Activated CD4-positive, alpha-beta T cell treated with anti-CD3 and anti-CD28 coated beads, Interleukin-2, amount 10 ng/mL, durations not matched to agents 24 days and 14 days (primary cell): ENCODE measurements around the gene GDF9. TPM values are rescaled to one million over a fixed set of nuclear protein-coding genes. Genes with fewer than 3 reads are reported as not detected.
"Not testable (repeated sequence)": the region's sequence is repeated elsewhere in the genome, so short reads cannot be mapped to it uniquely, and the experiment has no call there.

Source experiments
- DNase-seq: peaks from one replicate; pipeline ENCODE4 v3.0.0; 2022
- H3K27ac Mint-ChIP-seq: one replicate; pipeline ENCODE4 v1.8.0; 2022; ENCODE audit warnings: mild to moderate bottlenecking, mixed read lengths
- H3K27me3 Mint-ChIP-seq: one replicate; pipeline ENCODE4 v1.8.0; 2022; ENCODE audit warnings: mixed read lengths
- H3K36me3 Mint-ChIP-seq: one replicate; pipeline ENCODE4 v1.8.0; 2022; ENCODE audit warnings: low read depth, mild to moderate bottlenecking, mixed read lengths
- H3K4me1 Mint-ChIP-seq: one replicate; pipeline ENCODE4 v1.8.0; 2021; ENCODE audit warnings: mixed read lengths
- H3K4me3 Mint-ChIP-seq: one replicate; pipeline ENCODE4 v1.8.0; 2022; ENCODE audit warnings: mild to moderate bottlenecking, moderate library complexity, mixed read lengths
- H3K9me3 Mint-ChIP-seq: one replicate; pipeline ENCODE4 v1.8.0; 2021; ENCODE audit warnings: mixed read lengths
- intact Hi-C: fragments of 100-400 bp; cut with micrococcal nuclease; formaldehyde crosslinking; loops from one replicate; pipeline ENCODE4 v1.15.1; 2023
- total RNA-seq: library from RNA; stranded (reverse); gene quantifications from 2 replicates; pipeline ENCODE4 v1.2.3, GENCODE V29; 2022

The GDF9 gene
- total RNA-seq, 1 donor from 2014 or later = 0.30 TPM

DNA sequence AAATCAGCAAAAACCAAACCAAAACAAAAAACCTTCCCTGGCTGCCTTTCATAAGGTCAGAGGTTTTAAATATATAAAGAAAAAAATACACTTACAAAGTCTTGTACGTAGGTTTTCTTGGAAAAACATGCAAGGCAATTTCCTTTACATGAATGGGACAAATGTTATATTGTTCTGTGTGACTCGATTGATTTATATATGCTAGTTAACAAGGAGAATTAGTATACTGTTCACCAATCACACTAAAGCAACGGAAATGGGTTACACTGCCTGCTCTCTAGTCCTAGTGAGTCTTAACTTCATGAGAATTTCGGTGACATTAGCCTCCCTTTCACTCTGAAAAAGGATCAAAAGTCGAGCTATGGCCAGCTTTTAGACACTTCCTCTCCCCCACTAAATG is 5.5 kb downstream of the GDF9 start:
- Mint-ChIP-seq H3K27me3 (peaks cover 16% of the 10 kb centered on the region), H3K27ac (no peak overlapping the region), H3K9me3 (peaks cover 3% of the 10 kb centered on the region), H3K4me1 (peaks cover 8% of the 10 kb centered on the region), H3K36me3 (no peaks in the 10 kb centered on the region), H3K4me3 (no peak overlapping the region)
- DNase-seq = no peak
- intact Hi-C loops = no loop called here

DNA sequence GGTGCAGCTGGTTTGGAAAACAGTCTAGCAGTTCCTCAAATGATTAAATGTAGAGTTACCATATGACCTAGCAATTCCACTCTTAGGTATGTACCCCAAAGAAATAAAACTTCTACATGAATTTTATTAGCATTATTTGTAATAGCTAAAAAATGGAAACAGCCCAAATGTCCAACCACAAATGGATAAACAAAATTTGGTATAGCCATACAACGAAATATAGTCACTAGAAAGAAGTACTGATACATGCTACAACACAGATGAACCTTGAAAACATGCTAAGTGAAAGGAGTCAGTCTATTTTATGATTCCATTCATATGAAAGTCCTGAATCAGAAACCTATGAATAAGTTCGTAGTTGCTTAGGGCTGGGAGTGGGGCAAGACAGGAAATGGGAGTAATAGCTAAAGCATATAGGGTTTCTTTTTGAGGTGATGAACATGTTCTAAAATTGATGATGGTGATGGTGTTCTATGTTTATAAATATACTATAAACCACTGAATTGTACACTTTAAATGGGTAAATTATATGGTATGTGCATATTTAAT is 6.3 kb downstream of the GDF9 start:
- no peak for DNase-seq
- intact Hi-C loops = no loop called here
- Mint-ChIP-seq H3K9me3 (peaks cover 3% of the 10 kb centered on the region), H3K36me3 (no peaks in the 10 kb centered on the region), H3K27me3 (peaks cover 16% of the 10 kb centered on the region), H3K4me3 (no peak overlapping the region), H3K27ac (no peak overlapping the region), H3K4me1 (peaks cover 2% of the 10 kb centered on the region)

DNA sequence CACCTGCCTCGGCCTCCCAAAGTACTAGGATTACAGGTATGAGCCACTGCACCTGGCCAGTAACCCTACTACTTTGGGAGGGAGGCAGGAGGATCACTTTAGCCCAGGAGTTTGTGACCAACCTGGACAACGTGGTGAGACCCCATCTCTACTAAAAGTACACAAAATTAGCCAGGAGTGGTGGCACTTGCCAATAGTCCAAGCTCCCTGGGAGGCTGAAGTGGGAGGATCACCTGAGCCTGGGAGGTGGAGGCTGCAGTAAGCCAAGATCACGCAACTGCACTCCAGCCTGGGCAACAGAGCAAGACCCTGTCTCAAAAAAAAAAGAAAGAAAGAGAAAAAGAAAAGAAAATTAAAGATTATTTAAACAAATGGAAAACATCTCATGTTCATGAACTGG is 10.3 kb downstream of the GDF9 start:
- peaks cover 9% of the 10 kb centered on the region for H3K27me3 Mint-ChIP-seq
- no peaks in the 10 kb centered on the region for H3K36me3 Mint-ChIP-seq
- H3K9me3 Mint-ChIP-seq = peaks cover 3% of the 10 kb centered on the region
- no peak overlapping the region for H3K27ac Mint-ChIP-seq
- no peak overlapping the region for H3K4me3 Mint-ChIP-seq
- intact Hi-C loops = no loop called here
- no peak for DNase-seq
- H3K4me1 Mint-ChIP-seq = peaks cover 4% of the 10 kb centered on the region

DNA sequence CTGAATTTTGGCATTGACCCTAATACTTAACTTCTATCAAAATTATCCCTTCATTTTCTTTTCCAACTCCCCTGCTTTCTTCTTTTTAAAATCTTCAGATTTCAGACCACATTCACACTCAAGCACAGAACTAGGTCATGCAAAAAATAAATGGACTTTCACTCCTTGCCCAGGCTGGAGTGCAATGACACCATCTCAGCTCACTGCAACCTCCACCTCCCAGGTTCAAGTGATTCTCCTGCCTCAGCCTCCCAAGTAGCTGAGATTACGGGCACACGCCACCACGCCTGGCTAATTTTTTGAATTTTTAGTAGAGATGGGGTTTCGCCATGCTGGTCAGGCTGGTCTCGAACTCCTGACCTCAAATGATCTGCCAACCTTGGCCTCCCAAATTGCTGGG is 11.3 kb downstream of the GDF9 start:
- H3K27me3 Mint-ChIP-seq, H3K27ac Mint-ChIP-seq, H3K4me1 Mint-ChIP-seq, H3K36me3 Mint-ChIP-seq, H3K9me3 Mint-ChIP-seq, H3K4me3 Mint-ChIP-seq, DNase-seq, intact Hi-C loops: not testable (repeated sequence)

- intact Hi-C loops = no loop called here
- peaks cover 5% of the 10 kb centered on the region for H3K27me3 Mint-ChIP-seq
- DNase-seq = no peak
- H3K4me1 Mint-ChIP-seq = peaks cover 2% of the 10 kb centered on the region
- H3K4me3 Mint-ChIP-seq = no peak overlapping the region
- H3K36me3 Mint-ChIP-seq = no peaks in the 10 kb centered on the region
- peaks cover 3% of the 10 kb centered on the region for H3K9me3 Mint-ChIP-seq
- H3K27ac Mint-ChIP-seq = no peak overlapping the region
Observed at GRCh38 chr5:132854301-132854700, 12.0 kb downstream of the GDF9 start.

GRCh38 chr5:132853790-132854189 is 12.5 kb downstream of the GDF9 start:
- no peak overlapping the region for H3K27ac Mint-ChIP-seq
- no peak for DNase-seq
- peaks cover 3% of the 10 kb centered on the region for H3K9me3 Mint-ChIP-seq
- intact Hi-C loops = no loop called here
- no peak overlapping the region for H3K4me3 Mint-ChIP-seq
- H3K27me3 Mint-ChIP-seq = peaks cover 5% of the 10 kb centered on the region
- no peaks in the 10 kb centered on the region for H3K36me3 Mint-ChIP-seq
- H3K4me1 Mint-ChIP-seq = peaks cover 2% of the 10 kb centered on the region

DNA sequence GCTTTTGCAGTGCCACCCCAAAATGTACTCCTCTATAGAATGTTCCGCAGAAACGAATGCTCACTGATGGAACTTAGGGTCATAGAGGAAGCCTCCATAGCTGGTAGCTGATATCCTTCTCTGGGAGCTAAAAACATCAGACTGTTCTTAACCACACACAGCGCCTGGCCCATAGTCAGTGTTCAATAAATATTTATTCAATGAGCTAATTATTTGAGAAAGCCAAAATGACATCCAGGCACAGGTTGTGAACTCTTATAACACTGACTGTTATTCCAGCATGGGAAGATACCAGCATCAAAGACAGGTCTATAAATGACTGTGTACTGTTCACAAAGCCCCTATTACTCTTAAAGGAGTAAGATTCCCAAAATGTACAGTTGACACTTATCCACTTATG is 12.9 kb downstream of the GDF9 start:
- Mint-ChIP-seq H3K36me3 (no peaks in the 10 kb centered on the region), H3K4me1 (peaks cover 2% of the 10 kb centered on the region), H3K9me3 (peaks cover 3% of the 10 kb centered on the region), H3K4me3 (no peak overlapping the region), H3K27ac (no peak overlapping the region), H3K27me3 (peaks cover 4% of the 10 kb centered on the region)
- intact Hi-C loops = no loop called here
- DNase-seq = no peak

DNA sequence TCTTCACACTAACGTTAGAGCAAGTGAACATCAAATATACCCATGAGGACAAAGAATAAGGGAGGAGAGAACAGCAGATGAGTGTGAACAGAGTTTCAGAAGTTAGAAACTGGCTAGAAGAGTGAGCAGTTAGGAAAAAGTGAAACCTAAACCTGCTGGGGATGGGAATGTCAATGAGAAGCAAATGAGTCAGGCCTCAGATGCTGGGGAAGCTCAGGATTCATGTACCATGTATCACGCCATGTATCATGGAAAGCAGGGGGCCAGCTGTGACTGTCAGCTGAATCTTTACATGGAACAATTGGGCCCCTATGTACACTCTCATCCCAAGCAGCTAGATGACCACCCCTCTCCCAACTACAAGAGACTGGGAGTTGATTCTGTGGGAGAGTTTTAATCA is 16.2 kb downstream of the GDF9 start:
- H3K4me1 Mint-ChIP-seq = peaks cover 2% of the 10 kb centered on the region
- H3K9me3 Mint-ChIP-seq = no peaks in the 10 kb centered on the region
- intact Hi-C loops = no loop called here
- no peak for DNase-seq
- no peaks in the 10 kb centered on the region for H3K36me3 Mint-ChIP-seq
- H3K4me3 Mint-ChIP-seq = no peak overlapping the region
- H3K27me3 Mint-ChIP-seq = peaks cover 5% of the 10 kb centered on the region
- no peak overlapping the region for H3K27ac Mint-ChIP-seq

- Mint-ChIP-seq H3K4me3 (no peak overlapping the region), H3K4me1 (peaks cover 2% of the 10 kb centered on the region)
Observed at GRCh38 chr5:132849347-132849746, 16.9 kb downstream of the GDF9 start.

DNA sequence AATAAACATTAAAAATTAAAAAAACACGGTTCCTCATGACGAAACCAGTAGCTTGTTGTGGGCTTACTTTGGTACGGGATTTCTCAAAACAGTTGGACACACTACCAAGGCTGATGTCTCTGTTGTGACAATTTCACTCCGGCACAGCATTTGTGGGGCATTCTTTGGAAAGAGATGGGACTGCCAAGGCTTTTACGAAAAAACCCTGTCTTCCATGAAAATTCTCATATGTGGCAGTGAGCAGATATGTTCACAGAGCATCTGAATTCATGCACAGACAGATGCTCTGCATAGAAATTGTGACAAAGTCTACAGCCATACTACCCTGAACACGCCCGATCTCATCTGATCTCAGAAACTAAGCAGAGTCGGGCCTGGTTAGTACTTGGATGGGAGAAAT is 18.0 kb downstream of the GDF9 start:
- no peak overlapping the region for H3K4me3 Mint-ChIP-seq
- H3K27ac Mint-ChIP-seq = no peak overlapping the region

More at GRCh38 chr5:132849347-132849746, 16.9 kb downstream of the GDF9 start:
- no peak overlapping the region for H3K27ac Mint-ChIP-seq
- intact Hi-C loops = no loop called here
- H3K27me3 Mint-ChIP-seq = peaks cover 3% of the 10 kb centered on the region
- H3K9me3 Mint-ChIP-seq = no peaks in the 10 kb centered on the region
- H3K36me3 Mint-ChIP-seq = no peaks in the 10 kb centered on the region
- no peak for DNase-seq

GRCh38 chr5:132841305-132841704 is 25.0 kb downstream of the GDF9 start:
- intact Hi-C loops = no loop called here

More for the DNA sequence above, 18.0 kb downstream of the GDF9 start:
- DNase-seq = no peak
- Mint-ChIP-seq H3K9me3 (no peaks in the 10 kb centered on the region), H3K4me1 (no peaks in the 10 kb centered on the region), H3K36me3 (no peaks in the 10 kb centered on the region), H3K27me3 (peaks cover 3% of the 10 kb centered on the region)
- intact Hi-C loops = no loop called here

GRCh38 chr5:132840896-132841295 is 25.4 kb downstream of the GDF9 start:
- no peaks in the 10 kb centered on the region for H3K9me3 Mint-ChIP-seq
- H3K36me3 Mint-ChIP-seq = no peaks in the 10 kb centered on the region
- no peaks in the 10 kb centered on the region for H3K4me1 Mint-ChIP-seq
- H3K4me3 Mint-ChIP-seq = no peak overlapping the region
- intact Hi-C loops = no loop called here
- peaks cover 6% of the 10 kb centered on the region for H3K27me3 Mint-ChIP-seq
- DNase-seq = no peak
- H3K27ac Mint-ChIP-seq = no peak overlapping the region

More at GRCh38 chr5:132841305-132841704, 25.0 kb downstream of the GDF9 start:
- no peaks in the 10 kb centered on the region for H3K9me3 Mint-ChIP-seq
- H3K4me3 Mint-ChIP-seq = no peak overlapping the region
- H3K27me3 Mint-ChIP-seq = peaks cover 6% of the 10 kb centered on the region
- DNase-seq = no peak
- no peak overlapping the region for H3K27ac Mint-ChIP-seq
- H3K36me3 Mint-ChIP-seq = no peaks in the 10 kb centered on the region
- no peaks in the 10 kb centered on the region for H3K4me1 Mint-ChIP-seq

DNA sequence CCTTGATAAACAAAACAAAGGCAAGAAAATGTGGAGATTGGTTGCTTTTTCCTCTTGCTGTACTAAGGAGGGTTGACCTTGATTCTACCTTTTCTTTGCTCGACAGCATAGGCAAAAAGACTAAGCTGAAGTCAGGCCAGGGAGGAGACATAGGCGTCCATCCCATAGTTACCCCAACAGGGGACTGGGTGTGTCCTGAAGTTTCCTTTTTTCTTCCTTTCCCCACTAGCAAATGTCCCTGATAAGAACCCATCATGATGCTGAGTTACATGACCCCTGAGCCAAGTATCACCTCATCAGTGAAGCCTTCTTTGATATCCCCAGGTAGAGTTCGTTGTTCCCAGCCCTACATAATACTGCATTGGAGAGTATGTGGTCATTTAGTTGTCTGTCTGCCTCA is 26.0 kb downstream of the GDF9 start:
- peaks cover 5% of the 10 kb centered on the region for H3K27me3 Mint-ChIP-seq
- DNase-seq = no peak
- intact Hi-C loops = no loop called here
- no peaks in the 10 kb centered on the region for H3K4me1 Mint-ChIP-seq
- H3K27ac Mint-ChIP-seq = no peak overlapping the region
- no peak overlapping the region for H3K4me3 Mint-ChIP-seq
- no peaks in the 10 kb centered on the region for H3K36me3 Mint-ChIP-seq
- H3K9me3 Mint-ChIP-seq = no peaks in the 10 kb centered on the region

- DNase-seq = no peak
- Mint-ChIP-seq H3K4me1 (no peaks in the 10 kb centered on the region), H3K9me3 (no peaks in the 10 kb centered on the region), H3K27me3 (peaks cover 5% of the 10 kb centered on the region), H3K4me3 (no peak overlapping the region), H3K36me3 (no peaks in the 10 kb centered on the region), H3K27ac (no peak overlapping the region)
- intact Hi-C loops = no loop called here
Observed at GRCh38 chr5:132839426-132840301, 26.6 kb downstream of the GDF9 start.
